IPS-NIHi7 (cell line): ENCODE results near the gene P2RY12.

Experiments used
- DNase-seq: peaks from one replicate; pipeline ENCODE4 v3.0.0; 2012; ENCODE audit warnings: mixed read lengths; ENCODE audit errors: extremely low spot score

P2RY12 gene

DNA sequence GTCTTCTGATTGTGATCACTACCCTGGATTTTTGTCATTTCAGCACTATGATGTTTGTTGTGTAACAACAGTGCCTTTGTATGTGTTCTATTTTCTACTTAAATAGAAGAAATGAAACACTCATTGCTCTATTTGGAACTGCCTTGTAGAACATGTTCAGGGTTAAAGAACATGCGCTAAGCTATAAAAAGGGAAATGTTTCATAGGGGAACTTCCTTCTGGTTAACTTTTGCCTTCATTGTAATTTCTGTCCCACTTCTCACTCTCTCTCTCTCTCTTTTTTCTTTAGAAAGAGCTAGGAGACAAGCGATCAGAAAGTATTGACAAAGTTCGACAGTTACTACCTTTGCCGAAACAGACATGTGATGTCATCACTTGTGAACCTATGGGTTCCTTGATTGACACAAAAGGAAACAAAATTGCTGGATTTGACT lies at the start of gene P2RY12:
P2RY12 (minus strand) TSS at position 13 of the 434 bp plus-strand sequence. CDS start 45,908 bp downstream, outside the sequence.
- no peak for DNase-seq

DNA sequence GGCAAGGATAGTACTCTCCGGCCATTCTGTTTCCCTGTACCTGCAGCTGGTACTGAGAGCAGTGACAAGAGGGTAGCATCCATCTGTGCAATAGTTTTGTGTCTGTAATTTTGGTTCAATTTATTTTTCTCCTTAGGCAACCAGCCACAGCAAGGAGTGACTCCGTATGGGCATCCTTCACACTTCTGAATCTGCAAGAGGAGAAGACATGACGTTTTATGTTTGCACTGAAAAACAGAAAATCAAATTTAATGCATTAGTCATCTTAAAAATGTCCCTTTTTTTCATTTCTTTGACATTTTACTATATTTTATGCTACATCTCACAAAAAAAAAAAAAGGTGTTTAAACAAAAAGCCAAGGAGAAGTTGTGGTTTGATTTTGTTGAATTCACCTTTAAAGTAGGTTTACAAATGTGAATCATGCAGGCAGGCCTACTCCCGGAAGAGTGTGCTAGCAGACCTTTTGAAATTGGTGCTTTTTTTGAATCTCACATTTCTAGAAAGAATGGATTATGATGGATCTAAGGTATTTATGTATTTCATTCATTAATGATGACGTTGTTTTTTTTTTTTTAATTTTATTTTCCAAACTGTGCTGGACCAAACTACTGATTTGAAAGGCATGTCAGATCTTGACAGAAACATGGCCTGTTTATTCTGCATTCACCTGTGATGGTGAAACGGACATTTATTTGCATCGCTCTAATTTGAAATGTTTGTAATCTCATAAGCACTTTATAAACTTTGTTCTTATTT lies 48.2 kb upstream of the P2RY12 start:
- DNase-seq, result no peak

DNA sequence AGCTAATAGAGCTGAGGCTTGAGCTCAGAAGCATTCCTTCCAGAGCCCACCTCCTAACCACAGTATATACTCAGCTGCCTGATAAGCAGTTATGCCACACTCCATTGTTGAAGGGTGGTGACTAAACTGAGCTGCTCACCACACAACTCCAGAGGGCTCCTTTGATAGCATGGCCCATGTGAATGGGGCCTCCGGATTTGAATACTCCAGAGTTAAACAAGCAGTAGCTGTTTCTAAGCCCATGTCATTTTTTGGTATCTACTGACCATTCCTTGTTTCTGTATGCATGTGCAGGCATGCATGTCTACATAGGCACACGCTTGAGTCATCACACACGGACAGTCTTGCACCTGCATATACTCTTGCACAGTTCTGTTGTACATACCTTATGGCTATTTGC lies 47.4 kb upstream of the P2RY12 start:
- DNase-seq, result no peak

DNA sequence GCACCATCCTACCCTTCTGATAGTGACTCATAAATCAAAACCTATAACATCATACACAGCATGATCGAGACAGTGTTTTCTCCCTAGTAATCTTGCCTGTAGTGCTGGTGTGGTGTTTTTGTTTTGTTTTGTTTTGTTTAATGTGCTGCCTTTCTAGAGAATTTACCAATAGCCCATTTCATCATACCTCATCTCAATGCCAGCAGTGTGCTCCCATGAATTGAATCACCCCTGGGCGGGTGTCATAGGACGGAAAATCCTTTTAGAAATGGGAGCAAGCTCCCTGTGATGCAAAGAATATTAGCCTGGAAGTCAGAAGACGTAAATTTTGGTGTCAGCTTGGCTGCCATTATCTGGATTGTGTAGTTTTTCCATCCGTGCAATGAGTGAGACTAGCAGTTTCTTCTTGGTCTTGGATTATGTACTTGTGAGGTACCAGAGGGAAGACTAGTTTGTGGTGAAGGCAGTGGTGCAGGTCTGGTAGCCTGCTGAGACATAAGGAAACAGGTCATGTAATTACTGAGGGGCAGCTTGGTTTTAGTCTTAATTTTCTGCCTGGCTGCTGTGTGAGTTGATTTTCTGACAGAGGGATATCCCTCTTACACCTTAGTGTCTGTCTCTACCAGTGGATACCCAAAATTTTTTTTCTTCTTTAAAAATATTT lies 46.4 kb upstream of the P2RY12 start:
- DNase-seq, result no peak

DNA sequence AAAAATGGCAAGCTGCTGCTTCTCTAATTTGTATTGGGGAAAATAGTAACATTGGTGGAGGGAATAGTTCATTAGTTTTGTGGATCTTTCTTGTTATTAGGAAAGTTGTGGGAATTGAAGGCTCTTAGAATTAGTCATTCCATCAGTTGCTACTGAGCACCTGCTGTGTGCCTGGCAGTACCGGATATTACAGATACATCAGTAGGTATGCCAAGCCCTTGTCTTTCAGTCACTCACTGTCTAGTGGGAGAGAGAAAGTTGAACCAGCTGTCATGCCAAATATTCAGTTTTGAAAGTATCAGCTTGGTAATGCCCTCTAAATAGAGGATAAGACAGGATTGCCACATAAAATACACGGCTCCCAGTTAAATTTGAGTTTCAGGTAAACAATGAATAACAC lies 43.8 kb upstream of the P2RY12 start:
- no peak for DNase-seq

DNA sequence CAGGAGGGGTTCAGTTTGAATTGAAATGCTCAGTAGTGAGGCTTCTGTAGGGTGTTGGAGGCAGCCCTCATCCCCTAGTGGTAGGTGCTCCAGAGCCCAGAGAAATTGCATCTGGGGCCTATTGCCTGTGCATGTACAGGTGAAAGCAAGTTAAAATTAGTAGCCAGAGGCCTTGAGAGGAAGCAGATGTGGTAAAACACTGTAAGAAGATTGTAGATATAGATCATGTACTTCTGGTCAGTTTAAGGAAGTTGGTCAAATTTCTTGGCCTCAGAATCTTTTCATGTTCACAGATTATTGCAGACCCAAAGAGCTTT lies 41.7 kb upstream of the P2RY12 start:
- DNase-seq, result no peak

DNA sequence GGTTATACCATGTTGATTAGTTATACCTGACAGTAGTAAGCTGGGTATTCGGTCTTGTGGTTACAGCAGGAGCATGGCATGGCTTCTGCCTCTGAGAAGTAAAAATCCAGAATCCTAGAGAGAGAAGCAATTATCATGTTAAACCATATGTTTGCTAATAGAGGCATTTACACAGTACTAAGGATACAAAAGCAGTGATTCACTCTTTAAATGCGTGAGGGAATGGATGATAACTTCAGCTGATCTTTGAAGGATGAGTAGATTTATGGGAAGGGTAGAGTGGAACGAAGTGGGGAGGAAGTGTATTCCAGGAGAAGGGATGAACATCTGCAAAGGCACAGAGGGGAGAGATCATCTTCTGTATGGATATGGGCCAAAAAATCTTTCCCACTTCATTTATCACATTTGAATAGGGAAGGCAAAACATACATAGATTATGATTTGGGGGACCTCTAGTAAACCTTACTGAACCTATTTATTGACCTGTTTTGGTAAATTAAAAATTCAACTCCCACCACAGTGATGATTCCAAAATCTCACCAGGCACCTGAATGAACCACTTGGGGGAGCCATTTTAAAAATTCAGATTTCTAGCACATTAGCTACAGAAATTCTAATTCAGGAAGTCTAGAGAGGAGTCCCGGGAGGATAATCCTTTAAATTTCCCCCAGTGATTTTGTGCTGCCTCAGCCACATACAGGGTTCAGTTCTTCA lies 41.2 kb upstream of the P2RY12 start:
- no peak for DNase-seq

DNA sequence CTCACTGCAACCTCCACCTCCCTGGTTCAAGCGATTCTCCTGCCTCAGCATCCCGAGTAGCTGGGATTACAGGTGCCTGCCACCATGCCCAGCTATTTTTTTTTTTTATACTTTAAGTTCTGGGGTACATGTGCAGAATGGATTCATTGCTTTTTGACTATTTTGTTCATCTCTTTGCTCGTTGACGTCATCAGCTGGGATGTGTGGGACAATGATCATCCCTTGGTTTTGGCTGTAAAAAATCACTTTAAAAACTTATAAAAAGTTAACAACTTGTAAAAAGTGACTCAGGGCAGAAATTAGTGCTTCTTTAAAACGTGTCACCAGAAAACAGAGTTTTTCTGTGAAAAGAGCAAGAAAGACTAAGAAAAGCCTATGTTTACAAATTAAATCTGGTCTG lies 38.5 kb upstream of the P2RY12 start:
- DNase-seq, result no peak

DNA sequence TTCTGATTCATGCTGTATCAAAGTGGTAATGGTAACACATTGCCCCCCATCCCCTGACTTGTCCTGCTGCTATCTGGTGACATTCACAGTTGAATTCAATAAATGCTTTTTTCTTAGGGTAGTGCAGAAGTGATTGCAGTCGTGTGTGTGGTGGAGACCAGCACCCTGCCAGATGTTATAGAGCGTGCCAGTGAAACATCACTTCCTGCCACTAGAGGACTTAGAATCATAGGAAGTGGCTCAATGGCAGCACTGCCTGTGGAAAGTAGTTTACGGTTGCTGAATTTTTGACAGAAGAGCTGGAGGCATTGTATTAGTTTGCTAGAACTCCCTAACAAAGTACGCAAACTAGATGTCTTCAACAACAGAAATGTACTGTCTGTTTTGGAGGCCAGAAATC lies 37.4 kb upstream of the P2RY12 start:
- no peak for DNase-seq

DNA sequence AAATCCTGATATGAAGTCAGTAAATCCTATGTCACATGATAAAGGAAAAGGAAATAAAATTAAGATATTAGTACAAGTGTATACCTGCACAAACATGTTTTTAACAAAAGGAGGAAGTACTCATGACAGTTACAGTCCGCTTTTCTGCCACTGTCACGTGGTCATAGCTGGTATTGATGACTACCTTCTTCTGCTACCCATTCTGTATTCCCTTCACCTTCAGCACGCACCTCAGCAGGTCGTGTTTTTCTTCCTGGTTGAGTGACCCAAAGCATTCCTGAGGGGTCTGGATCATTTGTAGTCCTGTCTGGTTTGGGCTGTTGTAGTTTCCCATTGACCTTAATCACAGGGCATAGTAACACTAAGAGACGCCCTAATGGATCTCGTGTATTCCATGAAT lies 35.3 kb upstream of the P2RY12 start:
- no peak for DNase-seq

DNA sequence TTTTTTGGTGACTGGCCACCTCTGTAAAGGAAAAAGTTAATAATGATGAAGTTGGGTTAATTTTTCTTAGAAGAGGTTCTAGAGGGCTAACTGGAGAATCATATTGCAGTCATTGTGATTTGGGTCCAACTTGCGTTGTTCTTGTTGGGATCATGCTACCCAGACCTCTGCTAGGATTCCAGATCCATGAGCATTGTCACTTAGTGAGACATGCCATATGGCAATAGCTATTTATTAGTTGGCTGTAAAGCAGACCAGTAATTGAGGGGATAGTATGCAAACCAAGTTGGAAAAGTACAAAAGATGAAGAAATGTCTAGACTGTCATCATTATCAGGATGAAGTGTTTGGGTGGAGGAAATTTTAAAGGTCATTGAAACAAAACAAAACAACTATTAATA lies 30.7 kb upstream of the P2RY12 start:
- DNase-seq, result no peak

DNA sequence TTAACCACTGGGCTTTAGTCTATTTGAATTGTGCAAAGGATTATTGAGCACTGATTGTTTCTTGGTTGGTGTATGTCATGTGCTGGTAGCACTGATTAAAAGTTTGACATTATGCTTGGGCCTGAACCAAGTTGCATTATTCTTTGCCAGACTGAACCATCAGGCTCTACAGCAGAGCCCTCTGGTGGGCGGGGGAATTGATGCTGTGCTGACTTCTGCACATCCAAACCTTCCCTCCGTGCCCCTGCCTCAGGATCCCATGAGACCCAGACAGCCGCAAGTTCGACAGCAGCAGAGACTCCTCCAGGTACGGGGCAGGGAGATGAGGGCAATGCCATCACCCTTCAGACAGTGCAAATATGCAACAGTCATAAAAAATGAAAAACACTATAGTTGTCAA lies 28.4 kb upstream of the P2RY12 start:
- peak; percentile 64 for DNase-seq

DNA sequence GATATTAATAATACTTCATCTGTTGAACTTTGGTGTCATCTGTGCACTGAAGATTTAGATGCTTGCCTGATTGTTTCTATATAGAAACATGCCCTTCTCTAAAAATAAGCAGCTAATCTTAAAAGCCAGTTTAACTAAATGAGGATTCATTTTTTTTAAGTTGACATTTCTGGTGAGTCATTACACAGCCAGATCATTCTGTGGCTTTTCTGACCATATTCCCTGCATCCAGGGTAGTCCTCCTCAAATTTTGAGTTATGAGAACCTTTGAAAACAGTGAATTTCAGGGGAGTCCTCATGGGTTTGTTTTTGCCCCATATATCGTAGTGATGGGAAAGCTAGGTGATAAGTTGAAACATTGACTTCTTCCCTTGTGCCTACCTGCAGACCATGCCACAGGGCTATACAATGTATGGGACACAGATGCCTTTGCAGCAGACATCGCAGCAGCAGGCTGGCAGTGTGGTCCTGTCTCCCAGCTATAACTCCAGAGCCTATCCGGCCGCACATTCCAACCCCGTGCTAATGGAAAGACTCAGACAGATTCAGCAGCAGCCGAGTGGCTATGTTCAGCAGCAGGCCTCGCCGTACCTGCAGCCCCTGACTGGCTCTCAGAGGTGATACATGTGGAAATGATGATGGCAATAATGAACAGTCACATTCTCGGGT lies 26.5 kb upstream of the P2RY12 start:
- DNase-seq, result no peak

DNA sequence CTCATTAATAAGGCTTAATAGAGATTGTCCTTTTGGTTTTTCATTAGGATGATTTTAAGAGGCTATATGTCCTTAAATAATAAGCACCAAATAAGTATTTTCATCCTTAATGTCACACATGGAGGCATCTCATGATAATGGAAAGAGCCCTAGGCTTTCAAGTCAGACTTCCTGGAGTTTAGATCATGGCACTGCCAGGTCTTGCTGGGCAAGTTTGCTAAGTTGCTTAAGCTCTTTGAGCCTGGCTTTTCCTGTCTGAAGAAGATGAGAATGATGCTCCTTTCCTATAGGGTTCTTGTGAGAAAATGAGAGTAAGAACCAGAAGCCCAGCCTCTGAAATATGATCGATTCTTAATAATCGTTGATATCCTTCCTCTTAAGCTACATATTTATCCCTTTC lies 23.4 kb upstream of the P2RY12 start:
- DNase-seq, result no peak

DNA sequence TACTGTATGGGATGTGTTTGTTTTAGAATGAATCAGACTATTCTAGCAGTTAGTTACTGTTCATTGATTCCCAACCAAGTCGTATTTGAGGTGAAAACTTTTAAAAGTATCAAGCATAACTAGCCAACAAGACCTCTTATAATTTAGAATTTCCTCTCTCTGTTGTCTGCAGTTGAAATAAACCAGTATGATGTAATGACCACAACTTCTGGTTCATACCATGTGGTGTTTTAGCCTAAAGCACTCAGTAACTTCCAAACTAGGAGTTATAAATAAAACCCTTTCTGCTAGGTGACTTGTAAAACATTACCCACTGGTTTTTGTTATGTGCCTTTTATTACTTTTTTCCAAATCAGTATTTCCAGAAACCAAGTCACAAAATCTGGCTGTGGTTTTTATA lies 19.8 kb upstream of the P2RY12 start:
- DNase-seq, result no peak

DNA sequence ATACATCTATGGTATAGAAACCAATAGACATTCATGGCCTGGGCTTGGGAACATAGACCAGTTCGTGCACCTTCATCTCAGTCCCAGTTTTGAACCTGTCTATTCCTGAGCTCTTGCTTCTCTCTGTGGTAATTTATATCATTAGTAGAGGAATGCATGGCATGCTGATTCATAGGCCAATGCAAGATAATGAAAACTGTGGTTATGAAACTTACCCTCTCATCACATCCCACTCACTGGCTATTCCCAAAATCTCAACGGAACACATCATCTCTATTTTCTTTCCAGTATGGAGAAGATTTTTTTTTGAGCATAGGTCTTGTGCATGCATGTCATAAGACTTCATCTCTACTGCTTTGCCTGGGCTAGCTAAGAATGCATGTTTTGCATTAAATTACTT lies 18.7 kb upstream of the P2RY12 start:
- DNase-seq, result no peak

DNA sequence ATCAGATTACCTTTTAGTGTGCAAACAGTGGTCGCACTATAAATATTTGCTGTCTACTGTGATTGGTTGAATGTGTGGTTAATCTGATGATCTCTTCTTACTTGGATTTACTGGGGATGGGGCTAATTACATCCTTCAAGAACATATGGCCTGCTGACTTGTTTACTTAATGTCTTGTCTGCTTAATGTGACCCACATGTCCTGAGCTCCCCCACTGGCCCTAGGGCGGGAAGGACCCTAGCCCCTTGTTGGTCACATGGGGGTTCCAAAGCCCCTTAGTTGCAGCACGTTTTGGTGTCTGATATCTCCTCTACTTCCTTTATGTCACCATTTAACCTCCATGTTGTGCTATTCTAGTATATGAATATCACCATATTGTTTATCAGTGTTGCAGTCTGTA lies 17.8 kb upstream of the P2RY12 start:
- no peak for DNase-seq

DNA sequence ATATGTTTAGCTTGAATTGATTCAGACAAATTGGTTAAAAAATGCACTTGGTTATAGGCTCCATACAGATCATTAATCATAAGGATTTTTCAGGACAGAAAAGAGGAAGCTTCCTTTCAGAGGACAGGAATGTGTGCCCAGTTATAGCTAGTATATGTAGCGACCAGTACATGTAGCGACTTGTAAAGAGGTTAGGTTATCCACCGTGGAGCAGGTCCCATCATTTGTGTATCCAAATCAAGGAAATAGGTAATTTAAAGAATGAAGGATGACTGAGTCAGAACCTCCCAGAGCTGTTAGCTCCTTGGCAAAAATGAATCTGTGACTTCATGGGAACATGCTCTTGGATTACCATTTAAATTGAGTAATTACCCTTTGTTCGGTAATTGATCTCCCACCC lies 15.8 kb upstream of the P2RY12 start:
- no peak for DNase-seq

DNA sequence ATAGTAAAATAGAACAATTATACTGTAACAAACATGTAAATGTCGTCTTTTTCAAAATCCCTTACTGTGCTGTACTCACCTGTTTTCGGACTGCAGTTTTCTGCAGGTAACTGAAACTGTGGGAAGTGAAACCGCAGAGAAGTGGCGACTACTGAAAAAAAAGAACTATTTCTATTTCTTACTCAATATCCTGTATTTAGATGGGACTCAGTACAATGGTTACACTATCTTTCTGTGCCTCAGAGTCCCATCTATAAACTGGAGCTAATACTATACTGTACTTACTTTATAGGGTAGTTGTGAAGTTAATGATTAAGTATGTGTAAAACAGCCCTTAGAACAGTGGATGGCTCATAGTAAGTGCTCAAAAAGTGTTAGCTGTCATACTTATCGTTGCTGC lies 14.3 kb upstream of the P2RY12 start:
- no peak for DNase-seq

DNA sequence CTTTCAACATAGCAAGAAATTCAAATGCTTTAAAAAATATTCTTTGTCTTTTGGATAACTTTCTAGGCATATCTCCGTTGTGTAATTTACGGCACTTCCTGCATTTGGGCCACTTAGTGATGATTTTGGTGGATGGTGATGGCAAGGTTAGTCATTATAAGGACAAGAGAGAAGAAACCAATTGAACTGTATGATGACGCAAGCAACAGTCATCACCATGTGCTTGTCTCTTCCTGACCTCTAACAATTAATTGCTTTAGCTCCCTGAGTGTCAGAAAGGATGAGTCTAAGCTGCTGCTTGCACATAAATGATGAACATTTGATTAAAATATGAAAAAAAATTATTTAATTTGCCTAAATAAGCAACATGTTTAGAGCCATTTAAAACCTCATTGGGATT lies 11.3 kb upstream of the P2RY12 start:
- DNase-seq, result no peak

DNA sequence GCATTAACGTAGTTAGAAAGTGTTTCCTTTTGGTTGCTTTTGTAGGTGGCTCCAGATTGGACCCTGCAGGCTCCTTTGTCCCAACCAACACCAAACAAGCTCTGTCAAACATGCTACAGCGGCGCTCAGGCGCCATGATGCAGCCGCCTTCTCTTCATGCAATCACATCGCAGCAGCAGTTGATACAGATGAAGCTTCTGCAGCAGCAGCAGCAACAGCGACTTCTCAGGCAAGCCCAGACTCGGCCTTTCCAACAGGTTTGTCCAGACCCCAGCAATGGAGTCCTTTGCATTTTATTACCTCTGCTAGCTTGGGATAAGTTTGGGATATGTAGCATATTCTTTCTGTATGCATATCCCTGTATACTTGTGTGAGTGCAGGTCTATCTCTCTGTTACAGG lies 10.1 kb upstream of the P2RY12 start:
- no peak for DNase-seq

DNA sequence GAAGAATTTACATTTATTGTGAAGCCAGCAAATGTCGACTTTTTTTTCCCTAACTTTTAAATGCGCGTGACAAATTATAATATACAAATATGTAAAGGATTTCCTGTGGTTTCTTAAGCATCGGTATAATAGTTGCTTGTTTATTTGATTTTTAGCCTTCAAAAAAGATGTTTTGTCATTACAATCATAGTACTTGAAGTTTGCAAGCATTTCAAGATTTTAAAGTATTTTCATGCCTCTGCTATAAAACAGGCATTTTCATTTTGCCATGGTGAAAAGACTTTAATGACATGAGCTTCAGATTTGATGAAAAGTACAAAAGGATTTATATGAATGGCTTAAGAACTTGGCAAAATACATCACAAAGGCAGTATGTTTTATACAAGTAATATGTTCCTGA lies 9.4 kb upstream of the P2RY12 start:
- no peak for DNase-seq
